Stimulated activated CD8-positive, alpha-beta memory T cell treated with anti-CD3 and anti-CD28 coated beads, Interleukin-15, amount 100 ng/mL, for 1 hour (primary cell): ENCODE data around the gene ZWINT.

Experiments
- DNase-seq: peaks from one replicate; pipeline ENCODE4 v3.0.0-alpha.2; 2020; ENCODE audit warnings: low read depth

The ZWINT gene, protein sequence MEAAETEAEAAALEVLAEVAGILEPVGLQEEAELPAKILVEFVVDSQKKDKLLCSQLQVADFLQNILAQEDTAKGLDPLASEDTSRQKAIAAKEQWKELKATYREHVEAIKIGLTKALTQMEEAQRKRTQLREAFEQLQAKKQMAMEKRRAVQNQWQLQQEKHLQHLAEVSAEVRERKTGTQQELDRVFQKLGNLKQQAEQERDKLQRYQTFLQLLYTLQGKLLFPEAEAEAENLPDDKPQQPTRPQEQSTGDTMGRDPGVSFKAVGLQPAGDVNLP

DNA sequence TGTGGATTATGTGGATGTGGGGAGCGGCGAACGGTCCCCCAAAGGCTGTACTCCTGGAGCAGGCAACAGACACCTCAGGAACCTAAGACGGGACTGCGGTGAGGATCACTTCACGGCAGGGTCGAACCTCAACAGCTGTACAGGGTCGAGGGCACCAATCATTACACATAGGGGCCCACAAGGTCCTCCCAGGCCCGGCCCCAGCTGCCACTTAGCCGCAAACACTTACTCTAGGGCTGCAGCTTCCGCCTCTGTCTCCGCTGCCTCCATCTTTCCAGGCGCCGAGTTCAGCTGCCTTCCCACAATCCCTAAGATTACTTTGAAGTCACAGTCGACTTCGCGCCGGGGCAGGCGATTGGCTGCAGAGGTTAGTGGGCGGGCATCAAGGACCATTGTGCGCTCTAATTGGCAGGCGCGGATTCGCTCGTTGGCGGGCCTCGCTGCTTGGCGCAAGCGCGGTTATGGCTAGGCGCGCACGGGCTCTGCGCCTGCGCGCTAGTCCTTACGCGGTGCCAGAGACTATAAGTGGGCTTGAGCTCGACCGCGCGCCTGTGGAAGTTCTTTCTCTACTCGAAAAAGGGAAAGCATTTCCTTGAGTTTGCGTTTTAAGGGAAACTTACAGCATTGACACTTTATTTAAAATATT is at the start of gene ZWINT:
TSS of gene ZWINT (minus strand) at position 293 of the 646 bp plus-strand sequence. CDS start at position 270, 23 bp downstream.
- DNase-seq: peak; percentile 79

DNA sequence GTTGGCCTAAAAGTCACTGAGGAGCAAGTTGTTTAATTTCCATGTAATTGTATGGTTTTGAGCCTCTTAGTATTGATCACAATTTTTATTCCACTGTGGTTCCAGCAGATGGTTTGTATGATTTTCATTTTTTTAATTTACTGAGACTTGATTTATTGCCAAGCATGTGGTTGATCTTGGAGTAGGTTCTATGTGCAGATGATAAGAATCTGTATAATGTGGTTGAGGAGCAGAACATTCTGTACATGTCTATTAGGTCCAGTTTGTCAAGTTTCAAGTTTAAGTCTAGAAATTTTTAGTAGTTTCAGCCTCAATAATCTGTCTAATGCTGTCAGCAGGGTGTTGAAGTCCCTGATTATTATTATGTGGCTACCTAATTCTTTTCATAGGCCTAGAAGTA is 22.7 kb upstream of the ZWINT start:
- no peak for DNase-seq

DNA sequence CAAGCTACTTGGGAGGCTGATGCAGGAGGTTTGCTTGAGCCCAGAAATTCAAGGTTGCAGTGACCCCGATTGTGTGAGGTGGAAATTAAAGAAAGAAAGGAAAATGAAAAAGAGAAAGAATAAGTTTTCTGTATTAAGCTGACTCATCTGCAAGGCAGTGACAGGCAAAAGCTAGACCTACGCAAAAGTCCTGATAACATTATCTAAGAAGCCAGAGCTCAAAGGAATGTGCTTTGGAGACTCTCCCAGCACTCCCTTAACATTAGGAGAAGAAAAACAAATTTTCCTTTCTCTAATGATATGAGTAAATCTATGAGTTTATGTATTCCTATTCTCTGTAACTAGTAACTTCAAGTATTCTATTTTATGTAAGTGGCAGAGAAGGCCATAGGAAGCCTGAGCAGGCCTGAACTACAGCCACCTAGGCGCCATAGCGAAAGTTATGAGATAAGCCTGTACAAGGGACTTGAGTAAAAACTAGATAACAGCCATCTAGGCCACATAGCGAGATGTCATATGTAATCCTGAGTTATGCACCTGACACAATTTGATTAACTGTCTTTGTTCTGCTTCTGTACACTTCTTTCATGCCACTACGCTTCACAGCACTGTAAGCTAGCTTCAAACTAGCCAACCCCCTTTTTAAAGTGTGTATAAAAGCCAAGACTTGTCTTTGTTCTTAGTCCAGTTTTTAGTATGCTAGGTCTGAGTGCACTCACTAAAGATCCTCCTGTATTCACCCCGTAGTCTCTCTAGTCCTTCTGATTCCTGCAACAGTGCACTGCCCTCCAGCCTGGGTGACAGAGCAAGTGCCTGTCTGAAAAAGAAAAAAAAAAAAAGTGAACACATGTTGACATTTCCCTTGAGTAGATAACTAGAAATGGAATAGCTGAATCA is 9.4 kb upstream of the ZWINT start:
- no peak for DNase-seq

DNA sequence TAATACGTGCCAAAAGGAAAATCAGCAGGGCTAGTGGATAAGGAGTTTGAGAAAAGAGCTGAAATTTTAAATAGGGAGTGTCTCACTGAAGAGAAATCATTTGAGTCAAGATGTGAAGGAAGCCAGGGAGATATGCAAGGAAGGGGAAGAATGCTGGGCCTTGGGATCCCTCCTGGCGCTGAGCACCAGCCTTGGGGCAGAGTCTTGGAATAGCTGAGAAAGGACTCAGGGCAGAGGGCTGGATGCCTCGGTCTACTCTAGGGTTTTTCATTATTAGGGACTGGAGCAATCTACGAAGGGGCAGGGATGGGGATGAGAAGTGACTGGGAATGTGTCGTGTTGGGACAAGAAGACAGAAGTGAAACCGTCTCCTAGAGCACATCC is 484 bp downstream of the ZWINT start:
- DNase-seq: no peak

DNA sequence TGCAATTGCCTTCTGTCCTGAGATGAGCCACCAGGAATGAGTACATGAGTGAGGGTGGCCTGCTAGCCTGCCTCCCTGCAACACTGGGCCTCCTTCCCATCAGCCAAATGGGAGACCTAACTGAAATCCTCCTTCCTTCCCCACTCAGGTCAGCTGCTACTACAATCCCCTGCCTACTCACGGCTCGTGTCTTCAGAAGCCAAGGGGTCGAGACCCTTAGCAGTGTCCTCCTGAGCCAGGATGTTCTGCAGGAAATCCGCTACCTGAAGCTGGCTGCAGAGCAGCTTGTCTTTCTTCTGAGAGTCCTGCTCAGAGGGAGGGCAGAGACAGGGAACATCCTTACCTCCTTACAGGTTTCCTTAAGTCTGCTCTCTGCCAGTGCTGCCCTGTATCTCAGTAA is 1.2 kb downstream of the ZWINT start:
- no peak for DNase-seq

DNA sequence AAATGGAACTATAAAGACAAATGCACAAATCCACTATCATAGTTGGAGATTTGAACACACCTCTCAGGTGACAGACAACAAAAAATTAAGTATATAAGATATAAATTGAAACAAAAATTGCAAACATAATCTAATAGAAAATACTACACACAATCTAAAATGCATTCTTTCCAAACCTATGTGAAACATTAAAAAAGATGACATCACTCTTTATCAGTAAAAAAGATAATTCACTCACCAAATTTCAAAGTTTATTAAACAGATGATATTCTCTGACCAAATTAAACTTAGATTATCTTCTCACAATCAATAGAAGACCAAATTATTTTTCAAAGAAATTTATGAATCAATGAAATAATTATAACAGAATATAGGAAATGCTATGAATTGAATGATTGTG is 4.0 kb downstream of the ZWINT start:
- no peak for DNase-seq

DNA sequence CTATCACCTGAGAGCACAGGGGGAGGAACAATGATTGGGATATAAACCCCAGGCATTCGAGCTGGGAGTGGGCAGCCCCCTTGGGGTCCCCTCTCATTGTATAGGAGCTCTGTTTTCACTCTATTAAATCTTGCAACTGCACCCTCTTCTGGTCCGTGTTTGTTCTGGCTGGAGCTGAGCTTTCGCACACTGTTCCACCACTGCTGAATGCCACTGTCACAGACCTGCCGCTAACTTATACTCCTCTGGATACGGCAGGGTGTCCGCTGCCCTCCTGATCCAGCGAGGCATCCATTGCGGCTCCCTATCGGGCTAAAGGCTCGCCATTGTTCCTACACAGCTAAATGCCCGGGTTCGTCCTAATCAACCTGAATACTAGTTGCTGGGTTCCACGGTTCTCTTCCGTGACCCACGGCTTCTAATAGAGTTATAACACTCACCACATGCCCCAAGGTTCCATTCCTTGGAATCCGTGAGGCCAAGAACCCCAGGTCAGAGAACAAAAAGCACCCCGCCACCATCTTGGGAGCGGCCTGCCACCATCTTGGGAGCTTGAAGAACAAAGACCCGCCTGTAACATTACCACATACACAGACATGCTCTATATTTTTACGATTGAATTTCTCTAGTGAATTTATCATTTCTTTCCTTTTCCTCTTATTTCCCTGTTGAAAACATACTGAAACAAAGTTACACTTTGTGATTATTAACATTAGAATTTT is 9.0 kb downstream of the ZWINT start:
- DNase-seq: no peak

DNA sequence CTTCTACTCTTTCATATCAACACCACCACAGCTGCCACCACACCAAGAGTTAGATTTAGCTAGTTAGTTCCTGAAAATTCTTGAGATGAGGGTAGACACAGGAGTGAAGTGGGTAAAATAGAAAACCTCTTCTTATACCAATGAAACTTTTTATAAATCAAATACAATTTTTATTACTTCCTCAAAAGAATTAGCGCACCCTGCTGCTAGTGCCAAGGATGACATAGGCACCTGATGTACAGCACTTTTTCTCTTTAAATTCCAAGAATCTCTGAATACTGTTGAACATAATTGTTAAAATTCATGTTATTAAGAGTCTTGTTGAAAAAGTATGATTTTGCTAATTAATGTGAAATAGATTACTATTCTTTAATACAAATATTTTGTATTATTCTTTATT is 11.4 kb downstream of the ZWINT start:
- DNase-seq: no peak

DNA sequence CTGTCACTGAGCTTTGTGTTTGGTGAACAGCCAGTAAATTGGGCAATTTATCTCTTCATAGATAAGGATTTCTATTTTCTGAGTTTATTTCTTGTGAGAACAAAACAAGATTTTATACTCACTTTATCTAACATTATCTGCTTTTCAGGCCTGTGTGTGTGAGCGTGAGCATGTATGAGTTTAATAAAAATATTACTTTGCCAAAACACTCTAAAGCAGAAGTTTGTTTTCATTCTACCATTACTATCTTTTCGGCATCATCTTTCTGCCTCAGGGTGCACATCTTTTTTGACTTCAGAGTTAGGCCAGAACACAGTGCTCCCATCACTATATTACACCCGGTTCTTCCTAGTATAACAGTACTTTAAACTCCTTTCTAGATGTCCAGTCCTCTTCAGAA is 13.0 kb downstream of the ZWINT start:
- no peak for DNase-seq

DNA sequence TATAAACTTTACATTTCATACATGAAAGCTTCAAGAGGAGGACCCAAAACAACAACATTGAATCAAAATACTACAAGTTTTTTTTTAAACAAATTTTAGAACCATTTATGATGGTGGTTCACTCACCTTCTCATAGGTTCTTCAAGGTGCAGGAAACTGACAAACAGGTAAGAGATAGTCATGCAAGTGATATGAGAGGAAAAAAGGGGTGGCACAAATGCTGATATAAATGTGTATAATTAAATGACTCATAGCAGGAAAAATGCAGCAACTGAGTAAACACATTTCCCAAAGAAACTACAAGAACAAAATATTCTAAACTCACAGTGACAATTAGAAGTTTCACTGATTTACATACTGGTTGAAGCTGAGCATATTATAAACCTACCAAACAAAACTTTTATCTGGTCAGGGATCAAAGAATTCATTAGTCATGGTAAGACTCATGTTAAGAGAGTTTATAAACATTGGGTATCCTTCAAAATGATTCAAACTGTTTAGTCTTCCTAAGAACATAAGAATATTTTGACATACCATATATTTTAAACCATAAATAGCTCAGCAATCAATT is 14.1 kb downstream of the ZWINT start:
- no peak for DNase-seq

DNA sequence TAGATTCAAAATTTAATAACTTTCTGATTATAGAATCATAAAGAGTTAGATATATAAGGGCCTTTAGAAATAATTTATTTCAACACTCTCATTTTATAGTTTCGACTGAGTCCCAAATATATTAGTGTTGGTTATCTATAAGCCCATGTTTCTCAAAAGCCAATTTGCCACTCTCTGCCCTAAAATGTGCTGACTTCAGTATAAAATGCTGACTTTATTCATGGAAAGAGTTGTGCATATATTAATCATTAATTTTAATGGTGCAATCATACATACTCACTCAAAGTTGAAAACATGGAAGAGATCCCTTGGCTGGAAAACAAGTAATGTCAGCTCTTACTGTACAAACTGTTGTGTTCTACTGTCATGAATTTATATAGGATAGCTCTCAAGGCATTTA is 19.4 kb downstream of the ZWINT start:
- no peak for DNase-seq

DNA sequence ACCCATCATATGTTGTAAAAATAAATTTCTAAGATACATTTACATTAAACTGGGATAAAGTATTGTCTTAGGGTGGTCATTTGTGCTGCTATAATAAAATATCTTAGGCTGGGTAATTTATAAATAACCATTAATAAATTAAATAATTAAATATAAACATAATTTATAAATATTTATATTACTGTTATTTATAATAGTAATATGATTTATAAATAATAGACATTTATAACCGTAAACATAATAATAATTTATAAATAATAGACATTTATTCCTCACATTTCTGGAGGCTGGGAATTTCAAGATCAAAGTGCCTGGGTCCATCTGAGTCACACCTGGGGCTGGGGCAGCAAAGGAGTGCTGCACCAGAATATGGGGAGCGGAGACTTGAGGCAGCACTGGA is 31.1 kb downstream of the ZWINT start:
- DNase-seq: no peak

DNA sequence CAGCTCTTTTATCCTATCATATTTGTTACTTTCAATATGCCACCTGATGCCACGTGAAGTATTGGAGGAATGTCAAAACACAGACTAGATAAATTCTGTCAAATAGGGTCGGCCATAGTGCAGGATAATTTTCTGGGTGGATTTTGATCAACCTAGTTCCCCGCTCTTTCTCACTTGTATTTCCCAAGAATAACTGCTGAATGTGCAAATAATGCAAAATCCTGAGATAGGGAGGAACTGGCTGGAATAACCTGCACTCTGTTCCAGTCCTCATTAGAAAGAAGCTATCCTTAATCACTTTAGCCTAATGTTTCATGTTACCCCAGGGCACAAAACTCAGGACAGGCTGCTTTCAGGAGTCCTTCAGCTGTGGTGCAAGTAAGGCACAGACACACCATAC is 33.9 kb downstream of the ZWINT start:
- DNase-seq: no peak

DNA sequence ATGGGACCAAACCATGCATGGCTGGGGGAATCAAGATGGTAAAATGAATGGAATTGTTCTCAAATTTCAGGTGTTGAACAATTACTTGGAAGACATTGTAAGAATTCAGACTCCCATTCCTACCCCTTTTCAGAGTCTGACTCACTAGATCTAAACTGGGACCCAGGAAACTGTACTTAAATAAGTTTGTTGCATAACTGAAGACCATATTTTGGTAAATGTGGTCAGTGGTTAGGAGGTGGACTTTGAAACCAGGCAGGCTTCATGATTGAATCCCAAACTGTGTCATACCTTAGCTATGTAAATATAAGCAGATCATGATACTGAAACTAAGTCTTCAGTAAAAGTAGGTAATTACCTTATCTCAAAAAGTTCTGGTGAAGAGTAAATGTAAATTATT is 41.7 kb downstream of the ZWINT start:
- no peak for DNase-seq

DNA sequence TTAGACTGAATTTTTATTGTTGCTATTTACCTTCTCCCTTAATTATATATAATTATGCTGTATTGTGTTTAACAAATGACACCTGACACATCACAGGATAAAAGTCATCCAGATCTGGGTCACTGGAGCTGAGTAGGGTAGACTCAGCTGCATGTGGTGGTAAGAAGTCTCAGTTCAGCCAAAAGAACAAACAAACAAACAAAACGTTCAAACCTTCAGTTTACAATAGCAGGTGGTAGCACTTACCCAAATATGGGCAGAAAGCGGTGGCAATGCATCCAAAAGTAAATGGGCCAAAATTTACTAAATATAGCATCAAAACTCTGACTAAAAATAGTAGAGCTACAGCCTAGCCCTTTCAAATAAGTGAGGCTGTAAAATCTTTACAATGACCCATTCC is 42.2 kb downstream of the ZWINT start:
- DNase-seq: no peak

DNA sequence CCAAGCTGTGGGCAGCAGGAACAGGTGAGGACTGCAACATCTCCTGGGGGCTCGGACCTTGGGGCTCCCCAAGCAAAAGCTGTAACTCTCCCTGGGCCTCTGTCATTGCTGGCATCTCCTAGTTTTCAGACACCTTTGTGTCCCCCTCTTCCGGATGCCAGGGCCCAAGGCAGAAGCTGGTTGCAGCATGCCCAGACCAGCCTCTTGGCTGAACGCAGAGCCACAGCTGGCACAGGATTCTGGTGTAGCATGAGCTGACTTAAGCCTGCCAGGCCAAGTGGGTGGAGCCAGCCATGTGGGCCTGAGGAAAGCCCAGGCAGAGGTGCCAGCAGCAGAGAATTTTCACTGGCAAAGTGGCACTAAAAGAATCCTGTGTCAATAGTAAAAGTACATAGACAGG is 43.5 kb downstream of the ZWINT start:
- no peak for DNase-seq

DNA sequence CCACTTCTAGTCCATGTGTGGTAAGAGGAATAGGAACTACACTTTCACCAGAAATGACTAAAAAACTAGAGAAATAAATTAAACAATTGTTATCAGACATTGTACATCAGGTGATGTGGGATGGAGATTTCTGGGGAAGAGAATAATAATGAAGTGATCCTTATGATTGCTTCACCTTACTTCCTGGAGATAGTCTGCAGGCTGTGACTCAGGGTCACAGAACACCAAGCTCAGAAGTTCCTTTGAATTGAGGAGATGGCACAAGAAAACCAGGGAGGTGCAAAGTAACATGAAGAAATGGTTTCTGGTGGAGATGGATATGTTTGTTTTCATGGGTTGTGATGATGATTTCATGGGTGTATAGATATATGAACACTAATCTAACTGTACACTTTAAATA is 44.5 kb downstream of the ZWINT start:
- DNase-seq: no peak
